H9 (cell line): ENCODE data around the gene APCDD1L. TPM values are rescaled to one million over a fixed set of nuclear protein-coding genes. Genes with fewer than 3 reads are reported as not detected.

Experiments used
- DNase-seq: peaks from one replicate; pipeline ENCODE4 v3.0.0-alpha.2; 2017
- H2AFZ ChIP-seq: one replicate; pipeline ENCODE4 v1.6.1; 2013; ENCODE audit warnings: mild to moderate bottlenecking, low read length, control low read depth, moderate library complexity
- H2AK5ac ChIP-seq: 2 replicates; pipeline ENCODE4 v1.6.1; 2013; ENCODE audit warnings: low read length, control low read depth, mixed read lengths; ENCODE audit not compliant: insufficient read length
- H2BK120ac ChIP-seq: one replicate; pipeline ENCODE4 v1.6.1; 2013; ENCODE audit warnings: low read depth, mild to moderate bottlenecking, low read length, control low read depth, inconsistent platforms; ENCODE audit not compliant: poor library complexity, severe bottlenecking
- H2BK12ac ChIP-seq: 2 replicates; pipeline ENCODE4 v1.6.1; 2013; ENCODE audit warnings: low read length, control low read depth, mixed read lengths, low read depth; ENCODE audit not compliant: insufficient read length
- H2BK15ac ChIP-seq: 2 replicates; pipeline ENCODE4 v1.6.1; 2013; ENCODE audit warnings: low read depth, low read length, control low read depth
- H2BK20ac ChIP-seq: one replicate; pipeline ENCODE4 v1.6.1; 2013; ENCODE audit warnings: low read depth, mild to moderate bottlenecking, low read length, control low read depth, inconsistent platforms; ENCODE audit not compliant: poor library complexity, severe bottlenecking
- H2BK5ac ChIP-seq: 2 replicates; pipeline ENCODE4 v1.6.1; 2013; ENCODE audit warnings: low read length, control low read depth, mixed read lengths; ENCODE audit not compliant: insufficient read length
- H3K14ac ChIP-seq: 2 replicates; pipeline ENCODE4 v1.6.1; 2013; ENCODE audit warnings: low read length, control low read depth; ENCODE audit not compliant: insufficient read depth
- H3K18ac ChIP-seq: 2 replicates; pipeline ENCODE4 v1.6.1; 2013; ENCODE audit warnings: low read depth, mild to moderate bottlenecking, mixed read lengths, low read length, control low read depth; ENCODE audit not compliant: insufficient read length
- H3K23ac ChIP-seq: 2 replicates; pipeline ENCODE4 v1.6.1; 2013; ENCODE audit warnings: low read length, control low read depth, mixed read lengths, low read depth; ENCODE audit not compliant: insufficient read length
- H3K23me2 ChIP-seq: 2 replicates; pipeline ENCODE4 v1.6.1; 2013; ENCODE audit warnings: low read depth, mild to moderate bottlenecking, mixed read lengths, low read length, control low read depth; ENCODE audit not compliant: insufficient read length, poor library complexity, severe bottlenecking
- H3K27ac ChIP-seq: 2 replicates; pipeline ENCODE4 v1.5.1; 2013; ENCODE audit warnings: low read length, control low read depth, mixed read lengths, low read depth; ENCODE audit not compliant: insufficient read length
- H3K27me3 ChIP-seq: 2 replicates; pipeline ENCODE4 v1.6.1; 2013; ENCODE audit warnings: low read length, control low read depth, inconsistent platforms; ENCODE audit not compliant: insufficient read depth
- H3K4ac ChIP-seq: 2 replicates; pipeline ENCODE4 v1.6.1; 2013; ENCODE audit warnings: low read depth, mild to moderate bottlenecking, control low read depth, inconsistent platforms, low read length, moderate library complexity
- H3K4me1 ChIP-seq: 2 replicates; pipeline ENCODE4 v1.6.1; 2013; ENCODE audit warnings: low read length, control low read depth, inconsistent platforms; ENCODE audit not compliant: insufficient read depth
- H3K4me2 ChIP-seq: 2 replicates; pipeline ENCODE4 v1.6.1; 2013; ENCODE audit warnings: low read length, control low read depth, mixed read lengths; ENCODE audit not compliant: insufficient read length, insufficient read depth
- H3K56ac ChIP-seq: 2 replicates; pipeline ENCODE4 v1.6.1; 2013; ENCODE audit warnings: low read depth, mild to moderate bottlenecking, mixed read lengths, low read length, control low read depth; ENCODE audit not compliant: insufficient read length
- H3K79me1 ChIP-seq: 2 replicates; pipeline ENCODE4 v1.6.1; 2013; ENCODE audit warnings: low read depth, mild to moderate bottlenecking, moderate library complexity, low read length, control low read depth, inconsistent platforms; ENCODE audit not compliant: insufficient read depth, poor library complexity, severe bottlenecking
- H3K79me2 ChIP-seq: 2 replicates; pipeline ENCODE4 v1.6.1; 2013; ENCODE audit warnings: low read length, control low read depth, inconsistent platforms; ENCODE audit not compliant: insufficient read depth
- H3K9ac ChIP-seq: 2 replicates; pipeline ENCODE4 v1.6.1; 2013; ENCODE audit warnings: low read length, control low read depth, mixed read lengths; ENCODE audit not compliant: insufficient read length; ENCODE audit errors: extremely low read depth
- H3K9me3 ChIP-seq: one replicate; pipeline ENCODE4 v1.6.1; 2013; ENCODE audit warnings: low read depth, low read length, inconsistent platforms; ENCODE audit not compliant: control insufficient read depth
- H3T11ph ChIP-seq: one replicate; pipeline ENCODE4 v1.6.1; 2013; ENCODE audit warnings: mild to moderate bottlenecking, low read length, control low read depth, inconsistent platforms
- H4K20me1 ChIP-seq: one replicate; pipeline ENCODE4 v1.6.1; 2013; ENCODE audit not compliant: control insufficient read depth, insufficient read length, insufficient read depth
- H4K5ac ChIP-seq: 2 replicates; pipeline ENCODE4 v1.6.1; 2013; ENCODE audit warnings: low read depth, mild to moderate bottlenecking, mixed read lengths, low read length, control low read depth; ENCODE audit not compliant: insufficient read length
- H4K8ac ChIP-seq: replicated peaks from 2 replicates; pipeline ENCODE4 v1.6.1; 2013; ENCODE audit warnings: low read length, control low read depth, mixed read lengths, low read depth; ENCODE audit not compliant: insufficient read length
- H4K91ac ChIP-seq: 2 replicates; pipeline ENCODE4 v1.6.1; 2013; ENCODE audit warnings: low read depth, mild to moderate bottlenecking, moderate library complexity, mixed read lengths, low read length, control low read depth; ENCODE audit not compliant: insufficient read length
- H3K27ac Mint-ChIP-seq, 3 experiments: 2 replicates in 2 of 3; 3 replicates in 1 of 3; pipeline ENCODE4 v1.8.0; 2020 to 2021; ENCODE audit warnings: mixed read lengths in 3 of 3, mild to moderate bottlenecking in 1 of 3, moderate library complexity in 1 of 3
- H3K27me3 Mint-ChIP-seq: 2 replicates; pipeline ENCODE4 v1.8.0; 2021; ENCODE audit warnings: low read depth, mild to moderate bottlenecking, moderate library complexity, mixed read lengths
- H3K36me3 Mint-ChIP-seq, 3 experiments: 2 replicates in 2 of 3; 3 replicates in 1 of 3; pipeline ENCODE4 v1.8.0; 2020 to 2021; ENCODE audit warnings: low read depth in 3 of 3, mixed read lengths in 3 of 3; ENCODE audit not compliant: insufficient read depth in 1 of 3
- H3K4me1 Mint-ChIP-seq, 2 experiments: 2 replicates each; pipeline ENCODE4 v1.8.0; 2020; ENCODE audit warnings: mixed read lengths in 2 of 2
- H3K4me3 Mint-ChIP-seq, 2 experiments: 2 replicates in 1 of 2; 3 replicates in 1 of 2; pipeline ENCODE4 v1.8.0; 2020 to 2021; ENCODE audit warnings: mild to moderate bottlenecking in 2 of 2, mixed read lengths in 2 of 2, moderate library complexity in 1 of 2
- H3K9me3 Mint-ChIP-seq, 2 experiments: 2 replicates in 1 of 2; 3 replicates in 1 of 2; pipeline ENCODE4 v1.8.0; 2020; ENCODE audit warnings: mild to moderate bottlenecking in 2 of 2, mixed read lengths in 2 of 2, moderate library complexity in 1 of 2
- CTCF ChIP-seq: fragments of 200-600 bp; sonication (generic); conservative IDR thresholded peaks from 3 replicates; pipeline ENCODE4 v1.8.0; 2021; ENCODE audit warnings: antibody characterized with exemption, mild to moderate bottlenecking
- WGBS: extraction: QIAGEN DNeasy Blood & Tissue Kit; methylation state at CpG from one replicate; pipeline ENCODE4 v1.1.7; 2013; ENCODE audit warnings: missing lambda C conversion rate, low lambda C conversion rate, mixed read lengths; ENCODE audit not compliant: insufficient read length; ENCODE audit errors: extremely low coverage; 5-methylcytosine and 5-hydroxymethylcytosine counted together
- total RNA-seq: library from RNA; stranded (reverse); gene quantifications from 2 replicates; pipeline ENCODE4 v1.2.1, GENCODE V29; 2021

Gene APCDD1L
- total RNA-seq, 1 experiment from 2014 or later: 0.68 TPM

GRCh38 chr20:58444746-58445255 lies 70.4 kb downstream of the APCDD1L start:
- no peak overlapping the region for H3T11ph ChIP-seq
- peaks cover 34 to 44% of the 10 kb centered on the region in 2 experiments for H3K4me1 Mint-ChIP-seq
- no peaks in the 10 kb centered on the region for H3K79me1 ChIP-seq
- H4K91ac ChIP-seq: no peak overlapping the region
- no peak overlapping the region for H2BK20ac ChIP-seq
- H3K27ac ChIP-seq: no peak overlapping the region
- H3K18ac ChIP-seq: no peak overlapping the region
- no peak overlapping the region for H3K9ac ChIP-seq
- no peaks in the 10 kb centered on the region for H3K79me2 ChIP-seq
- H3K14ac ChIP-seq: no peak overlapping the region
- peaks cover 8 to 36% (median 29%) of the 10 kb centered on the region in 3 experiments; a peak in 6 of 7 replicates for H3K36me3 Mint-ChIP-seq
- no peak for TF ChIP-seq CTCF
- no peaks in the 10 kb centered on the region for H4K20me1 ChIP-seq
- no peak overlapping the region for H2AFZ ChIP-seq
- no peak for DNase-seq
- no peak overlapping the region for H2BK5ac ChIP-seq
- no peak overlapping the region for H3K23ac ChIP-seq
- no peak overlapping the region for H3K56ac ChIP-seq
- WGBS: no CpG with 5 or more reads among the region's 5 CpGs
- H2BK15ac ChIP-seq: no peak overlapping the region
- H3K4me2 ChIP-seq: no peak overlapping the region
- no peak overlapping the region for H4K5ac ChIP-seq
- H2BK120ac ChIP-seq: no peak overlapping the region
- H3K23me2 ChIP-seq: no peaks in the 10 kb centered on the region
- H3K27me3 ChIP-seq: no peaks in the 10 kb centered on the region
- no peak overlapping the region for H2BK12ac ChIP-seq
- 0 out of 2 replicates have a peak, but pooled peaks cover 3% of the 10 kb centered on the region for H3K4me1 ChIP-seq
- no peaks in the 10 kb centered on the region for H3K9me3 ChIP-seq
- no peak overlapping the region for H3K4ac ChIP-seq
- H3K9me3 Mint-ChIP-seq: no peaks in the 10 kb centered on the region
- H3K4me3 Mint-ChIP-seq: no peak overlapping the region
- no peak overlapping the region for H4K8ac ChIP-seq
- no peaks in the 10 kb centered on the region for H3K27me3 Mint-ChIP-seq
- peak overlapping the region; percentile 65 to 77 (median 68); a peak in 5 of 7 replicates for H3K27ac Mint-ChIP-seq
- no peak overlapping the region for H2AK5ac ChIP-seq
